Sigmoid colon (tissue), 4 donors: Measurements from ENCODE around the gene CC2D2A.

Experiments
- CTCF ChIP-seq, 4 experiments: fragments of 450-650 bp in 3 of 4; fragments of 200-600 bp in 1 of 4; IDR thresholded peaks; one replicate each; pipeline ENCODE4 v1.5.1; 2016 to 2019; ENCODE audit warnings: antibody characterized with exemption in 4 of 4, mild to moderate bottlenecking in 3 of 4, moderate library complexity in 2 of 4
- EP300 ChIP-seq, 4 donors: sonication (generic); formaldehyde crosslinking; IDR thresholded peaks; one replicate each; pipeline ENCODE4 v1.6.1; 2017; ENCODE audit warnings: antibody characterized with exemption in 4 of 4
- POLR2A ChIP-seq, 2 donors: fragments of 450-650 bp; IDR thresholded peaks; one replicate each; pipeline ENCODE4 v1.6.1; 2016; ENCODE audit warnings: antibody characterized with exemption in 2 of 2, mild to moderate bottlenecking in 2 of 2, moderate library complexity in 2 of 2
- POLR2AphosphoS5 ChIP-seq, 4 donors: sonication (generic); formaldehyde crosslinking; IDR thresholded peaks; one replicate each; pipeline ENCODE4 v1.6.1; 2017; ENCODE audit warnings: antibody characterized with exemption in 4 of 4

GRCh38 chr4:15466596-15466995, 3.1 kb upstream of the CC2D2A start:
- TF ChIP-seq CTCF (IDR thresholded peaks at IDR 0.05) (no peak), POLR2AphosphoS5 (IDR thresholded peaks at IDR 0.05) (no peak), EP300 (IDR thresholded peaks at IDR 0.05) (no peak), POLR2A (IDR thresholded peaks at IDR 0.05) (no peak)
